Effector CD8-positive, alpha-beta T cell (primary cell): ENCODE data around the gene PRKAG2.
"Not testable (repeated sequence)": the region's sequence is repeated elsewhere in the genome, so short reads cannot be mapped to it uniquely, and the experiment has no call there.

ENCODE experiments used
- DNase-seq: peaks from one replicate; lab custom pipeline; 2025; lab: John Stamatoyannopoulos, UW

Gene PRKAG2

DNA sequence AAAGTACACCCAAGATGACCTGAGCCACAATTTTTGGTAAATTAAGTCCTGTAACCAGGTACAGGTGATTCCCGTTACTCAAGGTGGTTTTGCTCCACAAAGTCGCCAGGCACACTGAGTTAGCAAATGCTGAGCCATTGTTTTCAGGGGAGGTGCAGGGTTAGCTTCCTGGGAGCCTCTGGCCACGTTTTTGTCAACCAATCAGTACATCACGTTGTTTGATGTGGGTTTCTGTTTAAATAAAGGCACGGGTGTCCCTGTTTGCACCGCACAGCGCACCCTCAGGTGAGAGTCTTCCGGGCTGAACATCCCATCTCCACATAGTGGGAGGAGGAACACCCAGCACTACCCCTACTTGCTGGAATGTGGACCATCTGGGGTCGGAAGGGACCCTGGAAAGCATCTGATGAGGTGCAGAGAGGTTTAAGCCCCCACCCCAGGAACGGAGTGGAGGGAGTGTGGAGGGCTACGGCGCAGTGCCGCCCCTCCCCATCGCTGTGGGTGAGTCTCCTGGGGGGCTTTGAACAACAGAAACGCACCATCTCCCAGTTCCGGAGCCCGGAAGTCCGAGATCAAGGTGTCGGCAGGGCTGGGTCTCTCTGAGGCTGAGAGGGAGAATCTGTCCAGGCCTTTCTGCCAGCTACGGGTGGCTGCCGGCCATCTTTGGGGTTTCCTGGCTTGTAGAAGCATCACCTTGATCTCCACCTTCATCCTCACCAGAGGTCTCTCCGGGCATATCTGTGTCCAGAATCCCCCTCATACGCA, 42.5 kb downstream of the PRKAG2 start:
- DNase-seq: no peak

DNA sequence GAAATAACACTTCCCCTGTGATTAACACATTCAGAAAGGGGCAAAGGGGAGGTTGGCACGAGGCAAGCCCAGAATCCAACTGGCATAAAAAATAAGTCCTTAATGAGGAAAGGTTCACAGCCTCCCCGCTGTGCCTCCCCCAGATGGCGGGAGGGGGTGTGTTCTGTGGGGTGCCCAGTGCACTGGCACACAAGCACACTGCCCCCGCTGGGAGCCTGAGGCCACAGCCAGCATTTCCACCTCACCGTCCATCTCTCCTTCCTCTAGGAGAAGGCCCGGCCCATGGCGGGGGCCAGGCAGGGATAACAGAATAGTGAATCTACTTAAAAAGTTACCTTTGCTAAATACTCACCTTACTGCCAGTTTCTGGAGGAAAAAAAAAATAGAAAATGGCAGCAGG, 43.2 kb downstream of the PRKAG2 start:
- no peak for DNase-seq

- DNase-seq: no peak
These were observed 43.7 kb downstream of the PRKAG2 start for GRCh38 chr7:151833213-151833651.

DNA sequence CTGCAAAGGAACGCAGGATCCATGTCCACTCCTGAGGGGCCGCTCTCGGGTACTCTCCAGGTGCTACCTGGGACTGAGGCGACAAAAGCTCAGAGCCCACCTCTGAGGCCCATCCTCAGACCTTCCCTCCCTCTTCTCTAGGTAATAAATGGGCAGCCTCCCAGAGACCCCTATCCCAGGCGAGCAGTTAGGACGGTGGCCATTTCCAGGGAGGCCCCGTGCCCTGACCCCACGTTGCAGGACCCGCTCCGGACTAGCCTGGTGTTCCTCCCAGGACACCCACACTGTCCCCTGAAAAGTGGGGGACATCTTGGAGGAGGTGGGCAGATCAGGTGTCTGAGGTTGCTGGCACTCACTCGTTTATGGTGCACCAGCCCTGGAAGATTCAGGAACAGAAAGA, 44.3 kb downstream of the PRKAG2 start:
- no peak for DNase-seq

DNA sequence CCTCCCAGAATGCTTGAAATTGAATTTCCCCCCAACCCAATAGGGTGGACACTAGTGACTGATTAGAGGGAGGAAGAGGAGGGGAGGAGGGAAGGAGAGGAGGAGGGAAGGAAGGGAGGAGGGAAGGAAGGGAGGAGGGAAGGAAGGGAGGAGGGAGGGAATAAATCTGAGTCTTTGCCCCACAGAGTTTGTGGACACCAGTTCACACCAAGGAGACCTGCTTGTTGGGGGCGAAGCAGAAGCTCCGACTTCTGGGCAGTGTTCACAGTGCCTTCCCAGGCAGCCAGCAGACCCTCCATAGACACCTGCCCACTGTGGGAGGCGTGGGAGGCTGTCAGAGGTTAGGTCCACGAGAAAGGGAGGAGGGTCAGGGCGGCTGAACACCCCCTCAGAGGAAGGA, 44.8 kb downstream of the PRKAG2 start:
- DNase-seq: no peak

DNA sequence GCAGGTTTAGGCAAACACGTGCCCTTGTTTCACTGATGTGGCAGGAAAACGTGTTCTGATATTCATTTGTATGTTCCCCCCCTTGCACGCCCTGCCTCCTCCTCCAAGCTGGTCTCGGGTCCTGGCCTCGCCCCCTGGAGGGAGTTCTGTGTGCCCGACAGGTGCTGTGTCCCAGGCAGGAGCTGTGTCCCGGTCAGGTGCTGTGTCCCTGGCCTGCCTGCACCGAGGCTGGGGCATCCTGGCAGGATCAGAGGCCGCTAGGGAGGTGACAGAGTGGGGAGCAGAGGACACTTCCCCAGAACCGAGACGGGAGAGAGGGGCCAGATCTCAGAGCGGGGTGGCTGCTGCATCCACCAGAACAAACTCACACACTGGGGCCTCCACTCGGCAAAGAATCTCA, 45.3 kb downstream of the PRKAG2 start:
- no peak for DNase-seq

- no peak for DNase-seq
These were observed 46.6 kb downstream of the PRKAG2 start for GRCh38 chr7:151830121-151830830.

- DNase-seq: no peak
These were observed 47.2 kb downstream of the PRKAG2 start for GRCh38 chr7:151829707-151830106.

DNA sequence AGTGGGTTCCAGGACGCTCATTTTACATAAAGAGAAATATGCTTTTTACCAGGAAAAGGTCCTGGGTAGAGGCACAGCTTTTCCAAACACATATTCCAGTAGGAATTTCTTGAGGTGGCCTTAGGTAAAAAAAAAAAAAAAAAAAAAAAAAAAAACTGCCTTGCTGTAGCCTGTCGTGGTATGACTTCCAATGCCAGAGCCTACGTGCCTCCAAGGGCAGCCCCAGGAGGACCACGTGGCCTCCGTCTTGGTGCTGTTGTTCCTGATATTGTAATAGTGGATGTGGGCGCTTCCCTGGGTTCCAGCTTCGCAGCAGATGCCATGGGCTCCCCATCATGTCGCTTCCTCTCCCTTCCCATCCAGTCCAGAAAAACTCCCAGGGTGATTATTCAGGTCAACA, 49.3 kb downstream of the PRKAG2 start:
- no peak for DNase-seq

DNA sequence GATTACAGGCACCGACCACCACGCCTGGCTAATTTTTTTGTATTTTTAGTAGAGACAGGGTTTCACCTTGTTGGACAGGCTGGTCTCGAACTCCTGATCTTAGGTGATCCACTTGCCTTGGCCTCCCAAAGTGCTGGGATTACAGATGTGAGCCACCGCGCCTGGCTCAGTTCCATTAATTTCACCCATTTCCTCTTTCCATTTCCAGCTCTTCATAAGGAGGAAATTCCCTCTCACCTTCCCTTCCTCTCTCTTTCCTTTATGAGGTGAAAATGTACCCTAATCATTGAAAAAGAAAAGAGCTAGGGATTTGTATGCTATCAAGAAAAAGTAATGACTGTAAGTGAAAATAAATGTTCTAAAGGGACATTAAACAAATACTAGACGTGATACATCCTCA, 50.6 kb downstream of the PRKAG2 start:
- DNase-seq: not testable (repeated sequence)

DNA sequence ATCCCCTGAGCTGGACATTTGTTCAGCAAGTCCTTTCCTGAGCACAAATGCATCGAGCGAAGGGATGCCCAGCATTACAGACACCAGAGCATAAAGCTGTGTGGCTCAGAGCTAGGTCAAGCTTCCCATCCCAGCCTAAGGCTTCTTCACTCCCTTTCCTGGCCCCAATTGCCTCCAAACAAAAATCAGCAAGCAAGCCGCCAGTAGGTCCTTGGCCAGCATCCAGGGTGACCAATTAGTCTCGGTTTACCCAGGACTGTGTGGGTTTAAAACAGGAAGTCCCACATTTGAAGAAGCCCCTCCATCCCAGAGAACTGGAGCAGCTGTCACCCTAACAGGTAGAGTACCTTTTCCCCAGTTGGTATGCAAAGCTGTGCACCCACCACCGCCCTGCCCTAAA, 51.2 kb downstream of the PRKAG2 start:
- DNase-seq: no peak

GRCh38 chr7:151824373-151824933, 52.5 kb downstream of the PRKAG2 start:
- DNase-seq: no peak

GRCh38 chr7:151823566-151824372, 53.1 kb downstream of the PRKAG2 start:
- DNase-seq: no peak

DNA sequence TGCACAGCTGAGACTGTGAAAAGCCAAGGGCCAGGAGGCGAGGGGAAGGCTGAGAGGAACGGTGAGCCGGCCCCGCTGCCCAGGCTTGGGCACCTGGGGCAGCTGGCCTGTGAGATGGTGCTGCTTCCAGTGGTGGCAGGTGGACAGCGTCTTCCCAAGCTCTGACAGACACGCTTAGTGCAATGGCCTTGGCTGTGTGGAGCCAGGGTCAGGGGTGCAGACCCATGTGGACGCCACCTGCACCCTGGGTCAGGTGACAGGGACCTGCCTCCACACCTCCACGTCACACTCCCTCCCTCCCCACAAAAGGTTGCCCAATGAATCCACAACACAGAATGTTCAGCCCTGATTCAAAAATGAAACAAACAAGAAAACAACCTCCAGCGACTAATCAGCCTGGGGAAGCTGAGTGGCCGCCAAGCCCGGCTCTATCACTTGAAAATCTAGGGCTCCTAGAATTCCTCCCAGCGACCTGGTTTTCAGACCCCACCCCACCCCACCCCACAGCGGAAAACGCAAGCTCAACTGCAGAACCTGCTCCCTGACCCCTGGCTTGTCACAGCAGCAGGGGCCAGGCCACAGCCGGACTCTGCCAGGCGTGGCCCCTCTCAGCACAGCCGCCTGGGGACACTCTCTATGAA, 54.3 kb downstream of the PRKAG2 start:
- no peak for DNase-seq

GRCh38 chr7:151821806-151822540, 54.9 kb downstream of the PRKAG2 start:
- DNase-seq: no peak

GRCh38 chr7:151821226-151821625, 55.7 kb downstream of the PRKAG2 start:
- DNase-seq: no peak

- no peak for DNase-seq
These were observed 56.3 kb downstream of the PRKAG2 start for GRCh38 chr7:151820491-151821105.

DNA sequence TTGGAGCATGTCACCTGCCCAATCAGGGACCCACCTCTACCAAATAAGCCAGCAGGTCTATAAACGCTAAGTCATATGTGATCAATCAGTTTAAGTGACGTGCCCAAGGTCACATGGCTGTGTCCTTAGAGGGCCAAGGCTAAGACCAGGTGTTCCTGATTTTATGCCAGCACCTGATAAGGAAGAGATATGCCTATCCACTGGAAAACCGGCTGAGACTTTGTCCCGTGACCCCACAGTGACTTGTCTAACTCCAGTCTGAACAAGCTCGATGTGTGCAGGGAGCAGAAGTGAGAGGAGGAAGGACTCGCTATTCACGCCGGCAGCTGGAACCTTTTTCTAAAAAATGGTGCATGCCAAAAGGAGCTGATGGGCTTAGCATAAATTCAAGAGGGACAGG, 57.0 kb downstream of the PRKAG2 start:
- no peak for DNase-seq

DNA sequence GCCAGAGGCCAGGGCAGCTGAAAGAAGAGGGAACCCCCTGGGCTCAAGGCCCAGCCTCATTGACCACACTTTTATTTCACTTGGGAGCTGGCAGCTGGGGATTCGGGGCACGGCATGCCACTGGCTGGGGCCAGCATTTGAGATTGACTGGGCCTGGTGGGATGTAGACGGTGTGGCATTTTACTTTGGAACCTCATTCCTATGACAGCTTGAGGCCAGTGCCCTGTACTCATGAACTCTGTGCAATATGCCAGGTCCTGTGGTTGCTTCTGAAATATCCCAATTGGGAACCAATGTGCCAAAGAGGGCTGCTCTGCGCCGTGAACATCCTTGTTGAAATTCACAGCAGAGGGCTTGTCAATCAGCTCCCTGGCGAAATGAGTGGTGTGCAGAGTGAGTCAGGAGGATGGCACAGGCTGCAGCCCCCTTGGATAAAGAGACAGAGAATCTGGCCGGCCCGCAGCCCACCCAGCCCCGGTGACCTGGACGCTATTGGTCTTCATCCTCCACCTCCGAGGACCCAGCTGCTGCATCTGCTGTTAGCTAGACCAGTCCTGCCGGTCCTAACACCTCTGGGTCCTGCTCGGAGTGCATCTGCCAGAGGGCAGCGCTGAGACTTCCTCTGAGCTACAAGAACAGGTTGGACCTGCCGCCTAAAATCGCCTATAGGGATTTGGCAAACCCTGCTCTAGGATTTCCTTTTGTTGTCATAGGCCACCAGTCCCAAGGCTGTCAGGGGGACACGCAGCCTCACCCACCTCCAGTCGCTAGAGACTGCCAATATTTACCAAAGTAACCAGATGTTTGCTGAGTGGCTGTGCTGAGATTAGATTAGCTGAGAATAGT, 58.0 kb downstream of the PRKAG2 start:
- no peak for DNase-seq
